Activated CD8-positive, alpha-beta memory T cell treated with anti-CD3 and anti-CD28 coated beads for 4 hours (primary cell): ENCODE measurements around the gene SNX9.
"Not testable (repeated sequence)": the region's sequence is repeated elsewhere in the genome, so short reads cannot be mapped to it uniquely, and the experiment has no call there.

Experiments used
- DNase-seq, 2 donors: peaks; one replicate each; pipeline ENCODE4 v3.0.0-alpha.2; 2020; ENCODE audit warnings: low read depth in 2 of 2

The SNX9 gene

DNA sequence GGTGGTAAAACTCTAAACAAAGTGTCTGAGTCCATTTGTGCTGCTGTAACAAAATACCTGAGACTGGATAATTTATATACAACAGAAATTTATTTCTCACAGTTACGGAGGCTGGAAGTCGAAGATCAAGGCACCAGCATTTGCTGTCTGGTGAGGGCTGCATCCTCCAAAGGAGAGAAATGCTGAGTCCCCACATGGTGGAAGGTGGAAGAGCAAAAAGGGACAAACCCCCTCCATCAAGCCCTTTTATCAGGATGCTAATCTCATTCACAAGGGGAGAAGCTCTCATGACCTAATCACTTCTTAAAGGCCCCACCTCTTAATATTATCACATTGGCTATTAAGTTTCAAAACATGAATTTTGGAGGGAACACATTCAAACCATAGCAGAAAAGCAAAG is 102.7 kb downstream of the SNX9 start:
- DNase-seq: no peak

DNA sequence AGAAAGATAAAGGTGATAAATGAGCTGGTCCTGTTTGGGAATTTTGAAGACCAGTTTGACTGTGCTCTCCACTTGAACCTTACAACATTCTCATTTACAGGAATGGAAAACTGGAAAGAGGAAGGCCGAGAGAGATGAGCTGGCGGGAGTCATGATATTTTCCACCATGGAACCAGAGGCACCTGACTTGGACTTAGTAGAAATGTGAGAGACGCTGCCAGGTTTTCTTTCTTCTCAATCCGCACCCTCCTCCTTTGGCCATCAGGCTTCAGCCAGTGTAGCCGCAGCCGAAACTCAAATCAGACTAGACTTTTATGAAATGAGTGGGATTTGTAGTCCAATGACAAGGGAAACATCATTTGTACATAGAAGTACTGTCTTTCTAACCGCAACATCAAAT is 104.0 kb downstream of the SNX9 start:
- DNase-seq: no peak

GRCh38 chr6:157928428-157928827 is 105.4 kb downstream of the SNX9 start:
- no peak for DNase-seq

GRCh38 chr6:157929076-157929475 is 106.0 kb downstream of the SNX9 start:
- no peak for DNase-seq

DNA sequence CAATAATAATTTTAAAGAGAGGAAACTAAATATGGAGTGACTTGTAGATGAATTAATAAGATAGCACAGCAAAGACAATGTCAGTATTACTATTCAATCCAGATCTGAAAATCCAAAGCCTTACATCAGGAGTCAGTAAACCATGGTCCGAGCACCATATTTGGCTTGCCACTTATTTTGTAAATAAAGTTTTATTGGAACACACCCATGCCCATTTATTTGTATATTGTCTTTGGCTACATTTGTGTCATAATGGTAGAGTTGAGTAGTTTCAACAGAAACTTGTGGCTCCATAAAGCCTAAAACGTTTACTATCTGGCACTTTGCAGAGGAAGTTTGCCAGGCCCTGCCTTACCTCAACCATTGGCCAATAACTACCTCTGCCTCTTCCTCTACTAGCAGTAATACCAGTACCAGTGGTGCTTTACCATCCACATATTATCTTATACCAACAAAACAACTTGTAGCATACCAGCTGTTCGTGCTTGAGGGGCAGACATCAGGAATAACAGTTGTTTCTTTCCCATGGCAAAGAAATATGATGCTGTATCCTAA is 106.8 kb downstream of the SNX9 start:
- DNase-seq: no peak

DNA sequence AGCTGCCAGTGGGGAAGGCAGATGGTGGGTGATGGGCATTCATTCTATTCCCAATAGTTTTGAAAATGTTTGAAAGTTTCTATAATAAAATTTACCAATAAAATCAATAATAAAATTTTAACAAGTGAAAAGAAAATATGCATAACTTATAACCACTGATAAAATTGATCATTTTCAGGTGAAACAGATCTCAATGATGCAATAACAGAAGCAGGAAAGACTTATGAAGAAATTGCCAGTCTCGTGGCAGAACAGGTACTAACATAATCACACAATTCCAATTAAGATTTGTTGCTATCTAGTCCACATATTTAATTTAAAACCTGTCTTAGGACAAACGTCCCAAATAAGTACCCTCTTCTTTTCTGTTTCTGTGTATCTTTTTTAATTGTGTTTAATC is 112.7 kb downstream of the SNX9 start:
- DNase-seq: no peak

DNA sequence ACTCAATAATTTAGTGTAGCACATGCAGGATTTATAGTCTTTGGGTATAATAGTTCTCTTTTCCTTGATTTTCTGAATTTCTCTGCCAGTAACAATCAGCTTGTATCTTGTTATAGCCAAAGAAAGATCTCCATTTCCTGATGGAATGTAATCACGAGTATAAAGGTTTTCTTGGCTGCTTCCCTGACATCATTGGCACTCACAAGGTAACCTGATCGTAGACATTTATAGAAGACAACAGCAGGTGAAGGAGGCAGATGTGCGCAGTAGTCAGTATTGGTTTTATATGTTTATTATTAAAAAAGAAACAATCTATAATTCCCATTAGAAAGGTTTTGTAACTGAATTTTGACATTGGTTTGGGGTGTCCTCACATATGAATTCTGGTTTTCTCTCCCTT is 114.3 kb downstream of the SNX9 start:
- DNase-seq: no peak

DNA sequence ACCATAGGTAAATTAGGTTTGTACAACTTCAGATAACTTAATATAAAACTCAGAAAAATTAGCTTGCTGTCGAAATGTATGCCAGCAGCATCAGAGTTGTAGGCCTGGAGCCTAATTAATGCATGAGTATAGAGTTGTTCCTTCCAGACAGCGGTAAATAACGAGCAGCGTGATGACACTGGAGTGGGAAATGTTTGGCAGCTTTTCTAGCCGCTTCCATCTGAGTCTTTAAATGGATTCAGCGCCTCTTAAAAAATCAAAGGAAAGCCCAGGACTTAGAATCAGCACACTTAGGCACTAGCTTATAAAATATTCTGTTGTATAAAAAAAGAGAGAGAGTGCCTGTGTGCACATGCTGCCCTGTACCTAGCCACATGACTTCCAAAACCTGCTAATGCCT is 114.9 kb downstream of the SNX9 start:
- no peak for DNase-seq

- not testable (repeated sequence) for DNase-seq
These were observed 117.5 kb downstream of the SNX9 start for GRCh38 chr6:157940375-157941036.

- no peak for DNase-seq
These were observed 118.2 kb downstream of the SNX9 start for GRCh38 chr6:157941101-157941863.

GRCh38 chr6:157942351-157942750 is 119.3 kb downstream of the SNX9 start:
- no peak for DNase-seq

- no peak for DNase-seq
These were observed 120.4 kb downstream of the SNX9 start for GRCh38 chr6:157943249-157943963.

GRCh38 chr6:157943964-157944283 is 120.9 kb downstream of the SNX9 start:
- no peak for DNase-seq

DNA sequence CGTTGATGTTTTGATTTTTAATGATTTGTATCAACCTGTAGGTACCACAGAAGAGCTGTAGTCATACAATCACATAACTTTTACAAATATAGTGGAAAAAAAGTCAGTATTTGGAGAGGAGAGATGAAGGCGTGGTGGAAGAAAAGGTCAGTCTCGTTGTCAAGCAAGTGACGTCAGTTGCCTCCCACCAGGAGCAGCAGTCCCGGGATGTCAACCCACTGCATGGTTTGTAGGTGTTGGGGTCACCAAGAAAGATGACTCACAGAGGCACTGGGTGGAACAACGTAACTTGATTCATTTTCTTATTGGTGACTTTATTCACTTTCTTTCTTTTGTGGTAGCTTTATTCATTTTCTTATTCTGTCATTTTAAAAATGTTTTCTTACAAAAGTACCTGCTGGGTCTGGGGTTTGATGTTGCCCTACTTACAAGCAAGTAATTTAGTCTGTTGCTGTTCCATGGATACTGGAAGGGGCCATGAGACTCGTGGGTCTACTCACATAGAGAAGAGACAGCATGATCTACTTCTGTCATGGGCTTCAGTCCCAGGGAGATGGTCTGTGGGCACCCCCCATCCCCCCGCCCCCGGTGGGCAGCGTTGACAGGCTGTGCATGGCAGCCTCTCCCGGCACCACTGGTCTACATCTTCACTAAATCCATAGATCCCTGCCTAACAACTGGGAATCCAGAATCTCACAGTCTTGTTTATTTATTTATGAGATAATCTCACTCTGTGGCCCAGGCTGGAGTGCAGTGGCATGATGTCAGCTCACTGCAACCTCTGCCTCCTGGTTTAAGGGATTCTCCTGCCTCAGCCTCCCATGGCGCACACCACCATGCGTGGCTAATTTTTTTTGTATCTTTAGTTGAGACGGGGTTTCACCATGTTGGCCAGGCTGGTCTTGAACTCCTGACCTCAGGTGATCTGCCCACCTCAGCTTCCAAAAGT is 122.2 kb downstream of the SNX9 start:
- peak; percentile 35 to 44 for DNase-seq

DNA sequence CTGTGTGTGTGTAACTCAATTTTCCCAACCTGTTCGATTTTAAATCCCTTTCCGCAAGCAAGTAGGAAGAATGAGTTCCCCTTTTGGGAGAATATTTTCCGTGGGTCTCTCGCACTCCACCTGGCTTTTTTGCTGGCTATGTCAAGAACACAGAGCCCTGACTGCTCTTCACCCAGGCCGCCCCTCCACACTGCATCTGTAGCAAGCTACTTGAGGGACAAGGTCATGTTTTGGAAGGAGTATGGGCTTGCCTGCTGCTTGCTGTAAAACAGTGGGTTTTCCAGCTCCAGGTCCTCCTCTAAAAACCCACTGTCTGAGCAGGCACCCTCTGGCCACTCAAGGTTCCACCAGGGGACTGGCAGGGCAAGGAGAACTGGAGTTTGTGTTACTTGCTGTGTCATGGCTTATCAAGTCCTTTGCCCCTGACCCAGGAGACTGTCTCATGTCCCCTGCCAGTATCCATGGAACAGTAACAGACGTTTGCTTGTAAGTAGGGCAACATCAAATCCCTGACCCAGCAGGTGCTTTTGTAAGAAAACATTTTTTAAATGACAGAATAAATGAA is 123.1 kb downstream of the SNX9 start:
- DNase-seq: no peak

- DNase-seq: no peak
These were observed 124.0 kb downstream of the SNX9 start for GRCh38 chr6:157946865-157947532.

- not testable (repeated sequence) for DNase-seq
These were observed 127.9 kb downstream of the SNX9 start for GRCh38 chr6:157950899-157951298.

GRCh38 chr6:157951828-157952227 is 128.8 kb downstream of the SNX9 start:
- no peak for DNase-seq

GRCh38 chr6:157952861-157953351 is 129.9 kb downstream of the SNX9 start:
- no peak for DNase-seq

- no peak for DNase-seq
These were observed 130.6 kb downstream of the SNX9 start for GRCh38 chr6:157953580-157954091.
